Loucy (cell line): Measurements from ENCODE around the gene UCP3.

Experiments
- H2AFZ ChIP-seq: fragments of 200-600 bp; sonication (generic); 2 replicates; pipeline ENCODE4 v1.6.0; 2016; ENCODE audit warnings: antibody characterized with exemption, mild to moderate bottlenecking, low read length, moderate library complexity
- H3F3A ChIP-seq: fragments of 200-600 bp; 2 replicates; pipeline ENCODE4 v1.6.0; 2016; ENCODE audit warnings: antibody characterized with exemption, low read depth, mild to moderate bottlenecking
- H3K27me3 ChIP-seq: fragments of 200-600 bp; sonication (generic); 2 replicates; pipeline ENCODE4 v1.6.1; 2014; ENCODE audit warnings: low read length, mild to moderate bottlenecking; ENCODE audit not compliant: insufficient read depth, poor library complexity, severe bottlenecking
- H3K36me3 ChIP-seq: fragments of 200-600 bp; sonication (generic); 2 replicates; pipeline ENCODE4 v1.6.1; 2016; ENCODE audit warnings: low read length; ENCODE audit not compliant: insufficient read depth
- H3K4me1 ChIP-seq: fragments of 200-600 bp; sonication (generic); 2 replicates; pipeline ENCODE4 v1.5.1; 2014; ENCODE audit warnings: low read length, mild to moderate bottlenecking; ENCODE audit not compliant: insufficient read depth, poor library complexity, severe bottlenecking
- H3K4me2 ChIP-seq: fragments of 200-600 bp; sonication (generic); 2 replicates; pipeline ENCODE4 v1.6.0; 2014; ENCODE audit warnings: antibody characterized with exemption, low read length, low read depth, mild to moderate bottlenecking; ENCODE audit not compliant: poor library complexity, severe bottlenecking
- H3K4me3 ChIP-seq: fragments of 200-600 bp; sonication (generic); 2 replicates; pipeline ENCODE4 v1.5.1; 2014; ENCODE audit warnings: low read length, mild to moderate bottlenecking, mixed read lengths; ENCODE audit not compliant: poor library complexity, severe bottlenecking
- H3K79me2 ChIP-seq: fragments of 200-600 bp; sonication (generic); 2 replicates; pipeline ENCODE4 v1.6.1; 2014; ENCODE audit warnings: low read length; ENCODE audit not compliant: insufficient read depth
- H3K9ac ChIP-seq: fragments of 200-600 bp; sonication (generic); 2 replicates; pipeline ENCODE4 v1.6.0; 2014; ENCODE audit warnings: mild to moderate bottlenecking, low read depth, low read length, moderate library complexity; ENCODE audit not compliant: poor library complexity, severe bottlenecking
- H3K9me2 ChIP-seq: fragments of 200-600 bp; sonication (generic); replicated peaks from 2 replicates; pipeline ENCODE4 v1.6.1; 2016; ENCODE audit warnings: low read depth, low read length, mixed read lengths
- H3K9me3 ChIP-seq: fragments of 200-600 bp; sonication (generic); 2 replicates; pipeline ENCODE4 v1.6.1; 2014; ENCODE audit warnings: mild to moderate bottlenecking, antibody characterized with exemption, low read length, low read depth; ENCODE audit not compliant: insufficient read depth
- H4K20me1 ChIP-seq: fragments of 200-600 bp; sonication (generic); 2 replicates; pipeline ENCODE4 v1.6.0; 2014; ENCODE audit warnings: antibody characterized with exemption, low read length, mild to moderate bottlenecking; ENCODE audit not compliant: insufficient read depth, poor library complexity, severe bottlenecking
- CTCF ChIP-seq: fragments of 200-600 bp; sonication (generic); conservative IDR thresholded peaks from 2 replicates; pipeline ENCODE4 v1.5.1; 2014; ENCODE audit warnings: mild to moderate bottlenecking, antibody characterized with exemption, low read length
- EZH2phosphoT487 ChIP-seq: fragments of 200-600 bp; IDR thresholded peaks from 2 replicates; pipeline ENCODE4 v1.6.1; 2018; ENCODE audit warnings: antibody characterized with exemption, mild to moderate bottlenecking, moderate library complexity, borderline replicate concordance

Gene UCP3

GRCh38 chr11:73983741-73984538 is 24.9 kb downstream of the UCP3 start:
- Histone ChIP-seq H3K36me3 (peaks cover 2% of the 10 kb centered on the region; the same call in 1 of the 2 replicates), H3F3A (peaks cover 12% of the 10 kb centered on the region), H3K9me2 (no peaks in the 10 kb centered on the region), H3K4me1 (peaks cover 35% of the 10 kb centered on the region), H3K27me3 (peaks cover 7% of the 10 kb centered on the region), H3K4me3 (peak overlapping the region; percentile 97), H3K4me2 (peak overlapping the region; percentile 79), H3K9me3 (no peaks in the 10 kb centered on the region), H2AFZ (peak overlapping the region; percentile 49; the same call in 1 of the 2 replicates), H3K79me2 (peaks cover 51% of the 10 kb centered on the region), H3K9ac (peak overlapping the region; percentile 99), H4K20me1 (peaks cover 31% of the 10 kb centered on the region)
- TF ChIP-seq EZH2phosphoT487 (no peak), CTCF (no peak)

- peaks cover 10% of the 10 kb centered on the region; the same call in 1 of the 2 replicates for H3K36me3 ChIP-seq
- peaks cover 7% of the 10 kb centered on the region for H3K27me3 ChIP-seq
- H3K4me1 ChIP-seq = peaks cover 43% of the 10 kb centered on the region
- H2AFZ ChIP-seq = peak overlapping the region; percentile 77
- H4K20me1 ChIP-seq = peaks cover 39% of the 10 kb centered on the region
- no peaks in the 10 kb centered on the region for H3K9me2 ChIP-seq
- peaks cover 12% of the 10 kb centered on the region for H3F3A ChIP-seq
- peak overlapping the region; percentile 99 for H3K9ac ChIP-seq
- peak overlapping the region; percentile 97 for H3K4me3 ChIP-seq
- peaks cover 58% of the 10 kb centered on the region for H3K79me2 ChIP-seq
- H3K4me2 ChIP-seq = peak overlapping the region; percentile 79
- TF ChIP-seq CTCF (no peak), EZH2phosphoT487 (no peak)
- H3K9me3 ChIP-seq = no peaks in the 10 kb centered on the region
These were observed 25.7 kb downstream of the UCP3 start for GRCh38 chr11:73982990-73983740.

- Histone ChIP-seq H4K20me1 (peaks cover 45% of the 10 kb centered on the region), H3K79me2 (peaks cover 64% of the 10 kb centered on the region), H3K4me1 (peaks cover 49% of the 10 kb centered on the region), H3K9me2 (no peaks in the 10 kb centered on the region), H3K9me3 (no peaks in the 10 kb centered on the region), H3F3A (peaks cover 12% of the 10 kb centered on the region), H3K27me3 (peaks cover 7% of the 10 kb centered on the region), H3K4me3 (peak within 1 kb of the TSS; percentile 97), H3K36me3 (peaks cover 15% of the 10 kb centered on the region; the same call in 1 of the 2 replicates), H2AFZ (peak within 1 kb of the TSS; percentile 77), H3K4me2 (peak within 1 kb of the TSS; percentile 92), H3K9ac (peak within 1 kb of the TSS; percentile 99)
- TF ChIP-seq CTCF (no peak), EZH2phosphoT487 (no peak)
These were observed 26.3 kb downstream of the UCP3 start, which contains the start of gene UCP2 for GRCh38 chr11:73982595-73982989. Gene UCP2, minus strand, starts transcription at chr11:73982843. Its CDS starts 4,465 bp downstream, at chr11:73978378.
